ENCODE data around the gene NCOA5. TPM values are rescaled to one million over a fixed set of nuclear protein-coding genes. Genes with fewer than 3 reads are reported as not detected.

The NCOA5 gene
- total RNA-seq, 1 donor from 2014 or later = 40.2 TPM

DNA sequence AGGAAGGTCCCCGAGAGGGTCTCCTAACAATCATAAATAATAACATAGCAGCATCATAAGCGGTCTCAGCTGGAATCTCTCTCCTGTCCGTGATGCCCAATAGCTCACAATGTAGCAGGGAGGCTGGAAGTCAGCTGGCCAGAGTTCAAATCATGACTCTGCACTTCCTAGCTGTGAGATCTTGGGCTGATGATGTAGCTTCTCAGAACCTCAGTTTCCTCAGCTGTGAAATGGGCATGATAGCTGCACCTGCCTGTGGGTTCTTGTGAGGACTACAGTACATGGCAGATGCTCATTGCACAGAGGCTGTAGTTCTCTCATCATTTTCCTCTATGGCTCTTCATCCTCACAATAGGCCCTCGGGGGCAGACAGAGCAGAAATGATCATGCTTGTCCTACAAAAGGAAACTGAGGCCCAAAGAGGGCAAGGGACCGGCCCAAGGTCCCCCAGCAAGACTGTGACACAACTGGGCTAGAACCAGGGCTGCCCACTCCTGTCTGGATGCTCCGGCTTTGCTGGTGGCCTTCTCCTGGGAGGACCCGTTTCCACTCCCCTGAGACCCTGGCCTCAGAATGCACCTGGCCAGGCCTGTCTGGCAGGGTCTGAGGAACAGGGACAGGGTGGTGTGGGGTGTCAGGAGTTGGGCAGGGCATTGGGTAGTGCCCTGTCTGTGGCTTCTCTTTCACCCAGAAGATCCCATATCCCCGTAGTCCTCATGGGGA lies 43.0 kb downstream of the NCOA5 start:
- no peak for DNase-seq (ENCODE audit: low spot score in 2 of 2, unreplicated experiment in 2 of 2)
- no peaks in the 10 kb centered on the region for H3K9me3 Mint-ChIP-seq
- peaks cover 65% of the 10 kb centered on the region for H3K27me3 Mint-ChIP-seq (ENCODE audit: low read depth)
- no peak overlapping the region for H3K27ac Mint-ChIP-seq
- H3K36me3 Mint-ChIP-seq = no peaks in the 10 kb centered on the region
- no peaks in the 10 kb centered on the region for H3K4me1 Mint-ChIP-seq
- no peak overlapping the region for H3K4me3 Mint-ChIP-seq
- TF ChIP-seq, protein P1, sequence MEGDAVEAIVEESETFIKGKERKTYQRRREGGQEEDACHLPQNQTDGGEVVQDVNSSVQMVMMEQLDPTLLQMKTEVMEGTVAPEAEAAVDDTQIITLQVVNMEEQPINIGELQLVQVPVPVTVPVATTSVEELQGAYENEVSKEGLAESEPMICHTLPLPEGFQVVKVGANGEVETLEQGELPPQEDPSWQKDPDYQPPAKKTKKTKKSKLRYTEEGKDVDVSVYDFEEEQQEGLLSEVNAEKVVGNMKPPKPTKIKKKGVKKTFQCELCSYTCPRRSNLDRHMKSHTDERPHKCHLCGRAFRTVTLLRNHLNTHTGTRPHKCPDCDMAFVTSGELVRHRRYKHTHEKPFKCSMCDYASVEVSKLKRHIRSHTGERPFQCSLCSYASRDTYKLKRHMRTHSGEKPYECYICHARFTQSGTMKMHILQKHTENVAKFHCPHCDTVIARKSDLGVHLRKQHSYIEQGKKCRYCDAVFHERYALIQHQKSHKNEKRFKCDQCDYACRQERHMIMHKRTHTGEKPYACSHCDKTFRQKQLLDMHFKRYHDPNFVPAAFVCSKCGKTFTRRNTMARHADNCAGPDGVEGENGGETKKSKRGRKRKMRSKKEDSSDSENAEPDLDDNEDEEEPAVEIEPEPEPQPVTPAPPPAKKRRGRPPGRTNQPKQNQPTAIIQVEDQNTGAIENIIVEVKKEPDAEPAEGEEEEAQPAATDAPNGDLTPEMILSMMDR (IDR thresholded peaks at IDR 0.05; ENCODE audit: unreplicated experiment) = no peak

DNA sequence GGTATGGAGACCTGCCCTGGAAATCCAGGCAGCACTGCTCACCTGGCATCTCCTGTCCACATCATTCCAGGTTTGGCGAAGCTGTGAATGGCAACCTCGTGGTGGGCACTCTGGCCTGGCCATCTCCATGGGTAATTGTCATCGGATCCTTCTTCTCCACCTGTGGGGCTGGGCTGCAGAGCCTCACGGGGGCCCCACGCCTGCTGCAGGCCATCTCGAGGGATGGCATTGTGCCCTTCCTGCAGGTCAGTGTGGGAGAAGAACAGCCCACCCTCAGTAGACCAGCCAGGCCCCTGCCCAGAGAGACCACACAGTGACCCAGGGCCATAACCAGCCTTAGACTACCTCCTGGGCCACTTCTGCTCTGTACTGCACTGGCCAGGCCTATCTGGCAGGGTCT lies 44.9 kb downstream of the NCOA5 start:
- Mint-ChIP-seq H3K9me3 (no peaks in the 10 kb centered on the region), H3K27ac (no peak overlapping the region), H3K36me3 (no peaks in the 10 kb centered on the region), H3K27me3 (ENCODE audit: low read depth) (peaks cover 69% of the 10 kb centered on the region), H3K4me3 (no peak overlapping the region), H3K4me1 (no peaks in the 10 kb centered on the region)
- no peak for DNase-seq (ENCODE audit: low spot score in 2 of 2, unreplicated experiment in 2 of 2)
- TF ChIP-seq, protein P1 (IDR thresholded peaks at IDR 0.05; ENCODE audit: unreplicated experiment) = no peak

- no peaks in the 10 kb centered on the region for H3K4me1 Mint-ChIP-seq
- no peaks in the 10 kb centered on the region for H3K9me3 Mint-ChIP-seq
- no peak for DNase-seq (ENCODE audit: low spot score in 2 of 2, unreplicated experiment in 2 of 2)
- no peak overlapping the region for H3K4me3 Mint-ChIP-seq
- no peaks in the 10 kb centered on the region for H3K36me3 Mint-ChIP-seq
- TF ChIP-seq, protein P1 (IDR thresholded peaks at IDR 0.05; ENCODE audit: unreplicated experiment) = no peak
- peaks cover 65% of the 10 kb centered on the region for H3K27me3 Mint-ChIP-seq (ENCODE audit: low read depth)
- H3K27ac Mint-ChIP-seq = no peak overlapping the region
Measured at GRCh38 chr20:46043556-46043955, 46.2 kb downstream of the NCOA5 start.

DNA sequence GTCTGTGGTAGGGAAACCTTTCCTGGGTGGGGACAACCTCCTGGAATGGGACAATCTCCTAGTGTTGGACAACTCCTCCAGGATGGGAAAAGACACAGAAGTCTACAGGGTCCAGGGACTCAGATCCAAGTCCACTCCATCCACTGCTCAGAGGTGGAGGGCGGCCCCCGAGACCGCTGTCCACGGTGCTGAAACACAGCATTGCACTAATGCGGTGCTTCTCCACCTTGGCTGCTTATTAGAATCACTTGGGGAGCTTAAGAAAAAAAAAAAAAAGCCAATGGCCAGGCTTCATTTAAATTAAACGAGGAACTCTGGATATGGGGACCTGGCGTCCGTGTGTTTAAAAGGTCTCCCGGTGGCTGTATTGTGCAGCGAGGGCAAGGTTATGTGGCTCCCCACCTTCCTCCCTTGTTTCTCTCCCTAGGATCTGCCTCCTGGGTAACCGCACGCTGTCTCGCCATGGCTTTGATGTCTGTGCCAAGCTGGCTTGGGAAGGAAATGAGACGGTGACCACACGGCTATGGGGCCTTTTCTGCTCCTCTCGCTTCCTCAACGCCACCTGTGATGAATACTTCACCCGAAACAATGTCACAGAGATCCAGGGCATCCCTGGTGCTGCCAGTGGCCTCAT lies 48.7 kb downstream of the NCOA5 start:
- Mint-ChIP-seq H3K4me1 (no peaks in the 10 kb centered on the region), H3K4me3 (no peak overlapping the region), H3K36me3 (no peaks in the 10 kb centered on the region), H3K27me3 (ENCODE audit: low read depth) (peaks cover 72% of the 10 kb centered on the region), H3K27ac (no peak overlapping the region), H3K9me3 (no peaks in the 10 kb centered on the region)
- DNase-seq (ENCODE audit: low spot score in 2 of 2, unreplicated experiment in 2 of 2) = peak; percentile 65 to 86
- TF ChIP-seq, protein P1 (IDR thresholded peaks at IDR 0.05; ENCODE audit: unreplicated experiment) = no peak

DNA sequence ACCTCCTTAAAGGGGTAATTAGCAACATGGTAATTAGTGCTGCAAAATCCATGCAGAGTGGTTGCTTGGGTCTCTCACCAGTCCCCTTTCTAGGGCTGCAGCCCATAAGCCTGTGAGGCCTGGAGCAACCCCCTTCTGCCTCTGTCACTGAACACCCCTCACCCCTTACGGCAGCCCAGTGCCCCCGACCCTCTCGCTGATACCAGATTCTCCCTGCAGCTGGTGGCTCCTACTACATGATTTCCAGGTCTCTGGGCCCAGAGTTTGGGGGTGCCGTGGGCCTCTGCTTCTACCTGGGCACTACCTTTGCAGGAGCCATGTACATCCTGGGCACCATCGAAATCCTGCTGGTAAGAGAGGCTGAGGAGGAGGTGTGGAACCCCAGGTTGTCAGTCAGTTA lies 52.7 kb downstream of the NCOA5 start:
- DNase-seq (ENCODE audit: low spot score in 2 of 2, unreplicated experiment in 2 of 2) = no peak
- TF ChIP-seq, protein P1 (IDR thresholded peaks at IDR 0.05; ENCODE audit: unreplicated experiment) = no peak
- Mint-ChIP-seq H3K27ac (no peak overlapping the region), H3K27me3 (ENCODE audit: low read depth) (peaks cover 85% of the 10 kb centered on the region), H3K4me3 (no peak overlapping the region), H3K4me1 (no peaks in the 10 kb centered on the region), H3K36me3 (no peaks in the 10 kb centered on the region), H3K9me3 (no peaks in the 10 kb centered on the region)
